ENCODE data around the gene EFEMP1.

The EFEMP1 gene

GRCh38 chr2:55862246-55862645 lies 61.3 kb downstream of the EFEMP1 start:
- peak; percentile 99 for DNase-seq (ENCODE audit: low read depth)
- TF ChIP-seq, protein P1, sequence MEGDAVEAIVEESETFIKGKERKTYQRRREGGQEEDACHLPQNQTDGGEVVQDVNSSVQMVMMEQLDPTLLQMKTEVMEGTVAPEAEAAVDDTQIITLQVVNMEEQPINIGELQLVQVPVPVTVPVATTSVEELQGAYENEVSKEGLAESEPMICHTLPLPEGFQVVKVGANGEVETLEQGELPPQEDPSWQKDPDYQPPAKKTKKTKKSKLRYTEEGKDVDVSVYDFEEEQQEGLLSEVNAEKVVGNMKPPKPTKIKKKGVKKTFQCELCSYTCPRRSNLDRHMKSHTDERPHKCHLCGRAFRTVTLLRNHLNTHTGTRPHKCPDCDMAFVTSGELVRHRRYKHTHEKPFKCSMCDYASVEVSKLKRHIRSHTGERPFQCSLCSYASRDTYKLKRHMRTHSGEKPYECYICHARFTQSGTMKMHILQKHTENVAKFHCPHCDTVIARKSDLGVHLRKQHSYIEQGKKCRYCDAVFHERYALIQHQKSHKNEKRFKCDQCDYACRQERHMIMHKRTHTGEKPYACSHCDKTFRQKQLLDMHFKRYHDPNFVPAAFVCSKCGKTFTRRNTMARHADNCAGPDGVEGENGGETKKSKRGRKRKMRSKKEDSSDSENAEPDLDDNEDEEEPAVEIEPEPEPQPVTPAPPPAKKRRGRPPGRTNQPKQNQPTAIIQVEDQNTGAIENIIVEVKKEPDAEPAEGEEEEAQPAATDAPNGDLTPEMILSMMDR (conservative IDR thresholded peaks at IDR 0.05; ENCODE audit: low read length), result no peak
- H3K4me3 ChIP-seq (ENCODE audit: low read length), result no peak overlapping the region

DNA sequence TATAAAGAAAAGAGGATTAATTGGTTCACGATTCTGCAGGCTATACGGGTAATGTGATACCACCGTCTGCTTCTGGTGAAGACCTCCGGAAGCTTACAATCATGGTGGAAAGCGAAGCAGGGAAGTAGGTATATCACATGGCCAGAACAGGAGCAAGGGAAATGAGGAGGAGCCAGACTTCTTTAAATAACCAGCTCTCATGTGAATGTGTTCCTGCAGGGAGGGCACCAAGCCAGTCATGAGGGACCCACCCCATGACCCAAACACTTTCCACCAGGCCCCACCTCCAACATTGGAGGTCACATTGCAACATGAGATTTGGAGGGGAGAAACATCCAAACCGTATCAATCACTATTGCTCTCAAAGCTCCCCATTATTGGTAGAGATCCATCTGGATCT lies 61.8 kb downstream of the EFEMP1 start:
- H3K4me3 ChIP-seq (ENCODE audit: low read length), result no peak overlapping the region

DNA sequence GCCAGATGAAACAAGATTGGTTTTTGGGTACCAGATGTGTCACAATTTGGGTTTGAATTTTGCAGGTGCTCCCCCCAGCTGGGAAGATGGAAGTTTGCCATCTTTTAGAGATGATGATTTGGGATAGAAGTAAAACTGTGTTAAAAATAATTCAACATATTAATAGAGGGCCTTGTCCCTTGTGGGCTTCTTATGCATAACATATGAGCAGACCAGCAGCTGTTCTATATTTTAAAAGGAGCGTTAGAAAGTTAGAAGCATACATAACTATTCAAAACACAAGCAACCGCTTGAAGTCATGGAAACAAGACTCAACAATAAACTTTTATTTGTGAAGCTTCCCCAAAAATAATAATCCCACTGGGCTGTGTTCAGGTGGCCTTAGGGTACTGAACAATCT lies 62.8 kb downstream of the EFEMP1 start:
- H3K4me3 ChIP-seq (ENCODE audit: low read length), result no peak overlapping the region
- TF ChIP-seq, protein P1 (conservative IDR thresholded peaks at IDR 0.05; ENCODE audit: low read length), result no peak
- no peak for DNase-seq (ENCODE audit: low read depth)

More for the DNA sequence above, 61.8 kb downstream of the EFEMP1 start:
- TF ChIP-seq, protein P1 (conservative IDR thresholded peaks at IDR 0.05; ENCODE audit: low read length), result no peak
- DNase-seq (ENCODE audit: low read depth), result peak; percentile 60

DNA sequence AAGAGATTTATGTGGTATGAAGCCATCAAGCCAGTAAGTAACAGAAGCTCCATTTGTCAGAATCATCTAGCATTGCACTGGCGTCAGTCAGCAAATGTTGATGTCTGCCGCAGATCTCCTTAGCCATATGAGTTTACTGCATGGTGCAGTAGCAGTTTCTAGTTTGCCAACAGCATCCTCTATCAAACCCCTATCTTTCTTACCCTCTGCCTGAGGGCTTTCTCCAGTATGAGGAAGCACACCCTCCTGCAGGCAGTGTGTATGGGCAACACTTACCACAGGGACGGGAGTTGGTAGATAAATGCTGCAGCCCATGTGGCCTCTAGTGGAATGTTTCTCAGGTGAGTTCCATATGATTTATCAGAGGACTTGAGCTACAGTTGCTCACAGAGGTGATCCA lies 63.7 kb downstream of the EFEMP1 start:
- TF ChIP-seq, protein P1 (conservative IDR thresholded peaks at IDR 0.05; ENCODE audit: low read length), result no peak
- no peak for DNase-seq (ENCODE audit: low read depth)
- no peak overlapping the region for H3K4me3 ChIP-seq (ENCODE audit: low read length)

GRCh38 chr2:55857766-55858165 lies 65.8 kb downstream of the EFEMP1 start:
- H3K4me3 ChIP-seq (ENCODE audit: low read length), result no peak overlapping the region
- no peak for DNase-seq (ENCODE audit: low read depth)
- TF ChIP-seq, protein P1 (conservative IDR thresholded peaks at IDR 0.05; ENCODE audit: low read length), result no peak

- TF ChIP-seq, protein P1 (conservative IDR thresholded peaks at IDR 0.05; ENCODE audit: low read length), result no peak
- H3K4me3 ChIP-seq (ENCODE audit: low read length), result no peak overlapping the region
- DNase-seq (ENCODE audit: low read depth), result no peak
Measured at GRCh38 chr2:55856936-55857335, 66.6 kb downstream of the EFEMP1 start.

- DNase-seq (ENCODE audit: low read depth), result no peak
- no peak overlapping the region for H3K4me3 ChIP-seq (ENCODE audit: low read length)
- TF ChIP-seq, protein P1 (conservative IDR thresholded peaks at IDR 0.05; ENCODE audit: low read length), result no peak
Measured at GRCh38 chr2:55848096-55848495, 75.5 kb downstream of the EFEMP1 start.
